Trophoblast cell (in vitro differentiated cells and primary cell): Measurements from ENCODE around the gene C3orf80.
"Not testable (repeated sequence)": the region's sequence is repeated elsewhere in the genome, so short reads cannot be mapped to it uniquely, and the experiment has no call there.

Source experiments
- DNase-seq, 2 donors: peaks; one replicate each; pipeline ENCODE4 v3.0.0-alpha.2; 2016
- H2AFZ ChIP-seq: 2 replicates; pipeline ENCODE4 v1.6.1; 2013; ENCODE audit warnings: low read length, moderate library complexity, mild to moderate bottlenecking; ENCODE audit not compliant: insufficient read depth, poor library complexity
- H2AK5ac ChIP-seq: 2 replicates; pipeline ENCODE4 v1.6.1; 2013; ENCODE audit warnings: mild to moderate bottlenecking, low read length
- H2BK120ac ChIP-seq: 2 replicates; pipeline ENCODE4 v1.6.1; 2013; ENCODE audit warnings: low read length, mild to moderate bottlenecking, moderate library complexity; ENCODE audit not compliant: insufficient read depth, poor library complexity
- H2BK12ac ChIP-seq: 2 replicates; pipeline ENCODE4 v1.6.1; 2013; ENCODE audit warnings: mild to moderate bottlenecking, low read length, moderate library complexity
- H2BK5ac ChIP-seq: 2 replicates; pipeline ENCODE4 v1.6.1; 2013; ENCODE audit warnings: low read length, low read depth, moderate library complexity, mild to moderate bottlenecking; ENCODE audit not compliant: poor library complexity
- H3K14ac ChIP-seq: 2 replicates; pipeline ENCODE4 v1.6.1; 2013; ENCODE audit warnings: mild to moderate bottlenecking, low read length
- H3K18ac ChIP-seq: 2 replicates; pipeline ENCODE4 v1.6.1; 2013; ENCODE audit warnings: mild to moderate bottlenecking, low read length
- H3K23ac ChIP-seq: 2 replicates; pipeline ENCODE4 v1.6.1; 2013; ENCODE audit warnings: low read length
- H3K27ac ChIP-seq: 2 replicates; pipeline ENCODE4 v1.5.1; 2013; ENCODE audit warnings: low read depth, mild to moderate bottlenecking, inconsistent platforms, low read length, moderate library complexity
- H3K27me3 ChIP-seq: 2 replicates; pipeline ENCODE4 v1.6.1; 2013; ENCODE audit warnings: inconsistent platforms, mild to moderate bottlenecking, low read length, moderate library complexity; ENCODE audit not compliant: insufficient read depth
- H3K36me3 ChIP-seq, 2 experiments: 1 replicate in 1 of 2; 2 replicates in 1 of 2; pipeline ENCODE4 v1.6.1; 2013; ENCODE audit warnings: low read length in 2 of 2, mild to moderate bottlenecking in 2 of 2, moderate library complexity in 1 of 2; ENCODE audit not compliant: insufficient read depth in 2 of 2, control insufficient read depth in 1 of 2
- H3K4ac ChIP-seq: 2 replicates; pipeline ENCODE4 v1.6.1; 2013; ENCODE audit warnings: low read depth, mild to moderate bottlenecking, low read length, moderate library complexity
- H3K4me1 ChIP-seq, 2 experiments: 1 replicate in 1 of 2; 2 replicates in 1 of 2; pipeline ENCODE4 v1.6.1; 2013; ENCODE audit warnings: low read length in 2 of 2, mild to moderate bottlenecking in 2 of 2, moderate library complexity in 1 of 2; ENCODE audit not compliant: insufficient read depth in 2 of 2, control insufficient read depth in 1 of 2
- H3K4me2 ChIP-seq: 2 replicates; pipeline ENCODE4 v1.6.1; 2013; ENCODE audit warnings: inconsistent platforms, mild to moderate bottlenecking, low read length, moderate library complexity
- H3K4me3 ChIP-seq: 2 replicates; pipeline ENCODE4 v1.5.1; 2013; ENCODE audit warnings: mild to moderate bottlenecking, low read depth, low read length, inconsistent platforms
- H3K79me1 ChIP-seq: one replicate; pipeline ENCODE4 v1.6.1; 2013; ENCODE audit warnings: low read length
- H3K79me2 ChIP-seq: 2 replicates; pipeline ENCODE4 v1.6.1; 2013; ENCODE audit warnings: low read length, mild to moderate bottlenecking; ENCODE audit not compliant: control insufficient read depth, insufficient read depth, poor library complexity
- H3K9ac ChIP-seq: 2 replicates; pipeline ENCODE4 v1.6.1; 2013; ENCODE audit warnings: mild to moderate bottlenecking, low read length
- H3K9me3 ChIP-seq: 2 replicates; pipeline ENCODE4 v1.6.1; 2013; ENCODE audit warnings: low read depth, mild to moderate bottlenecking, control low read depth, inconsistent platforms, low read length; ENCODE audit not compliant: insufficient read depth
- H4K12ac ChIP-seq: 2 replicates; pipeline ENCODE4 v1.6.1; 2013; ENCODE audit warnings: low read depth, mild to moderate bottlenecking, low read length, moderate library complexity
- H4K8ac ChIP-seq: 2 replicates; pipeline ENCODE4 v1.6.1; 2013; ENCODE audit warnings: low read depth, mild to moderate bottlenecking, low read length, moderate library complexity
- H4K91ac ChIP-seq: one replicate; pipeline ENCODE4 v1.6.1; 2013; ENCODE audit warnings: low read depth, mild to moderate bottlenecking, low read length, moderate library complexity
- WGBS: extraction: QIAGEN DNeasy Blood & Tissue Kit; methylation state at CpG from one replicate; pipeline ENCODE4 v1.1.7; 2013; ENCODE audit warnings: missing lambda C conversion rate; ENCODE audit not compliant: insufficient read length, insufficient coverage; ENCODE audit errors: extremely low coverage; 5-methylcytosine and 5-hydroxymethylcytosine counted together

C3orf80 gene

GRCh38 chr3:160200353-160200752, 24.9 kb upstream of the C3orf80 start:
- Histone ChIP-seq H3K18ac (no peak overlapping the region), H4K12ac (no peak overlapping the region), H3K27ac (no peak overlapping the region), H3K9me3 (no peaks in the 10 kb centered on the region), H2BK120ac (no peak overlapping the region), H3K9ac (no peak overlapping the region), H3K14ac (no peak overlapping the region), H2BK5ac (no peak overlapping the region), H3K4me1 (no peaks in the 10 kb centered on the region), H3K27me3 (no peaks in the 10 kb centered on the region), H3K79me2 (no peaks in the 10 kb centered on the region), H4K8ac (no peak overlapping the region), H2AFZ (no peak overlapping the region), H3K4ac (no peak overlapping the region), H3K4me2 (no peak overlapping the region), H3K36me3 (no peaks in the 10 kb centered on the region), H3K79me1 (no peaks in the 10 kb centered on the region), H3K4me3 (no peak overlapping the region), H4K91ac (no peak overlapping the region), H3K23ac (no peak overlapping the region), H2AK5ac (no peak overlapping the region), H2BK12ac (no peak overlapping the region)
- no CpG with 5 or more reads among the region's 1 CpG for WGBS
- DNase-seq: no peak

DNA sequence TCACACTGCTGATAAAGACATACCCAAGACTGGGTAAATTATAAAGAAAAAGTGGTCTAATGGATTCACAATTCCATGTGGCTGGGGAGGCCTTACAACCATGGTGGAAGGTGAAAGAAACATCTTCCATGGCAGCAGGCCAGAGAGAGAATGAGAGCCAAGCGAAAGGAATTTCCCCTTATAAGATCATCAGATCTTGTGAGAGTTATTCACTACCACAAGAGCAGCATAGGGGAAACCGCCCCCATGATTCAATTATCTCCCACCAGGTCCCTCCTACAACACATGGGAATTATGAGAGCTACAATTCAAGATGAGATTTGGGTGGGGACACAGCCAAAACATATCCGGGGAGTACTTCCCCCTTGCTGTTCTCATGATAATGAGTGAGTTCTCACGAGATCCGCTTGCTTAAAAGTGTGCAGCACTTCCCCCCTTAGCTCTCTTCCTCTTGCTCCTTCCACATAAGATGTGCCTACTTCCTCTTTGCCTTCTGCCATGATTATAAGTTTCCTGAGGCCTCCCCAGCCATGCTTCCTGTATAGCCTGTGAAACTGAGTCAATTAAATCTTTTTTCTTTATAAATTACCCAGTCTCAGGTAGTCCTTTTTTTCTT, 20.7 kb upstream of the C3orf80 start:
- not testable (repeated sequence) for H2BK5ac ChIP-seq, H2AFZ ChIP-seq, H4K91ac ChIP-seq, H3K9me3 ChIP-seq, H3K4me3 ChIP-seq, H3K27ac ChIP-seq, H2BK12ac ChIP-seq, H3K79me2 ChIP-seq, H3K4ac ChIP-seq, H3K18ac ChIP-seq, H4K8ac ChIP-seq, H3K23ac ChIP-seq, H3K4me1 ChIP-seq, H3K14ac ChIP-seq, H3K27me3 ChIP-seq, H3K4me2 ChIP-seq, H3K79me1 ChIP-seq, DNase-seq, H3K9ac ChIP-seq, H4K12ac ChIP-seq, H2BK120ac ChIP-seq, H2AK5ac ChIP-seq, H3K36me3 ChIP-seq
- no CpG with 5 or more reads among the region's 5 CpGs for WGBS

DNA sequence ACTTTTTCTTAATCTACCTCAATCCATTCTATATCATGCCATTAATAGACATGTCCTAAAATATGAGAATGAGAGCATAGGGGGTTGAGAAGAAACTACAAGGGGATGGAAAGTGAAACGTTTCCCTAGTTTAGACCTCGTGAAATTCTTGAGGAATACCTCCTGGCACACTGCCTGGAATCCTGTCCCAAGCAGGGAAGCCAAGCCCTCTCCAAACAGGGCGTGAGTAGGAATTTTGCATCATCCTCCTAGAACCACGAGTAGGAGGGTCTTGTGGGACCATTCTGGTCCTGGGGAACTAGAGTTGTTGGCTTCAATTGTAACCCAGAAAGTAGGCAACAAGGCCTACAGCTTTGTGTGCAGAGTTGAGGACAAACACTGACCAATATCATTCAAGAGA, 19.6 kb upstream of the C3orf80 start:
- Histone ChIP-seq H3K4me1 (no peaks in the 10 kb centered on the region), H3K36me3 (no peaks in the 10 kb centered on the region), H3K27ac (no peak overlapping the region), H3K4me3 (no peak overlapping the region), H3K9ac (no peak overlapping the region), H3K23ac (no peak overlapping the region), H2BK5ac (no peak overlapping the region), H3K9me3 (no peaks in the 10 kb centered on the region), H4K91ac (no peak overlapping the region), H3K14ac (no peak overlapping the region), H3K4me2 (no peak overlapping the region), H2BK120ac (no peak overlapping the region), H2AK5ac (no peak overlapping the region), H3K4ac (no peak overlapping the region), H3K18ac (no peak overlapping the region), H4K8ac (no peak overlapping the region), H2BK12ac (no peak overlapping the region), H3K79me1 (no peaks in the 10 kb centered on the region), H4K12ac (no peak overlapping the region), H3K27me3 (no peaks in the 10 kb centered on the region), H3K79me2 (no peaks in the 10 kb centered on the region), H2AFZ (no peak overlapping the region)
- no CpG with 5 or more reads among the region's 4 CpGs for WGBS
- no peak for DNase-seq

- H3K4me2 ChIP-seq: no peak overlapping the region
- H3K4me1 ChIP-seq: no peaks in the 10 kb centered on the region
- no peak overlapping the region for H3K4me3 ChIP-seq
- no peaks in the 10 kb centered on the region for H3K9me3 ChIP-seq
- WGBS: no CpG with 5 or more reads among the region's 1 CpG
- H3K79me2 ChIP-seq: no peaks in the 10 kb centered on the region
- H3K23ac ChIP-seq: no peak overlapping the region
- H3K27ac ChIP-seq: no peak overlapping the region
- no peak overlapping the region for H3K9ac ChIP-seq
- no peak overlapping the region for H3K14ac ChIP-seq
- H2AFZ ChIP-seq: no peak overlapping the region
- no peak overlapping the region for H2BK5ac ChIP-seq
- no peak overlapping the region for H2BK120ac ChIP-seq
- no peaks in the 10 kb centered on the region for H3K79me1 ChIP-seq
- no peak overlapping the region for H4K8ac ChIP-seq
- no peaks in the 10 kb centered on the region for H3K36me3 ChIP-seq
- H3K4ac ChIP-seq: no peak overlapping the region
- H2AK5ac ChIP-seq: no peak overlapping the region
- H2BK12ac ChIP-seq: no peak overlapping the region
- H4K91ac ChIP-seq: no peak overlapping the region
- H4K12ac ChIP-seq: no peak overlapping the region
- H3K18ac ChIP-seq: no peak overlapping the region
- no peaks in the 10 kb centered on the region for H3K27me3 ChIP-seq
- no peak for DNase-seq
Observed at GRCh38 chr3:160210341-160210740, 14.9 kb upstream of the C3orf80 start.
